H9 (cell line): ENCODE results near the gene CARMIL3. TPM values are rescaled to one million over a fixed set of nuclear protein-coding genes. Genes with fewer than 3 reads are reported as not detected.

Source experiments
- DNase-seq: peaks from one replicate; pipeline ENCODE4 v3.0.0-alpha.2; 2017
- H2AFZ ChIP-seq: one replicate; pipeline ENCODE4 v1.6.1; 2013; ENCODE audit warnings: mild to moderate bottlenecking, low read length, control low read depth, moderate library complexity
- H2AK5ac ChIP-seq: 2 replicates; pipeline ENCODE4 v1.6.1; 2013; ENCODE audit warnings: low read length, control low read depth, mixed read lengths; ENCODE audit not compliant: insufficient read length
- H2BK120ac ChIP-seq: one replicate; pipeline ENCODE4 v1.6.1; 2013; ENCODE audit warnings: low read depth, mild to moderate bottlenecking, low read length, control low read depth, inconsistent platforms; ENCODE audit not compliant: poor library complexity, severe bottlenecking
- H2BK12ac ChIP-seq: 2 replicates; pipeline ENCODE4 v1.6.1; 2013; ENCODE audit warnings: low read length, control low read depth, mixed read lengths, low read depth; ENCODE audit not compliant: insufficient read length
- H2BK15ac ChIP-seq: 2 replicates; pipeline ENCODE4 v1.6.1; 2013; ENCODE audit warnings: low read depth, low read length, control low read depth
- H2BK20ac ChIP-seq: one replicate; pipeline ENCODE4 v1.6.1; 2013; ENCODE audit warnings: low read depth, mild to moderate bottlenecking, low read length, control low read depth, inconsistent platforms; ENCODE audit not compliant: poor library complexity, severe bottlenecking
- H2BK5ac ChIP-seq: 2 replicates; pipeline ENCODE4 v1.6.1; 2013; ENCODE audit warnings: low read length, control low read depth, mixed read lengths; ENCODE audit not compliant: insufficient read length
- H3K14ac ChIP-seq: 2 replicates; pipeline ENCODE4 v1.6.1; 2013; ENCODE audit warnings: low read length, control low read depth; ENCODE audit not compliant: insufficient read depth
- H3K18ac ChIP-seq: 2 replicates; pipeline ENCODE4 v1.6.1; 2013; ENCODE audit warnings: low read depth, mild to moderate bottlenecking, mixed read lengths, low read length, control low read depth; ENCODE audit not compliant: insufficient read length
- H3K23ac ChIP-seq: 2 replicates; pipeline ENCODE4 v1.6.1; 2013; ENCODE audit warnings: low read length, control low read depth, mixed read lengths, low read depth; ENCODE audit not compliant: insufficient read length
- H3K23me2 ChIP-seq: 2 replicates; pipeline ENCODE4 v1.6.1; 2013; ENCODE audit warnings: low read depth, mild to moderate bottlenecking, mixed read lengths, low read length, control low read depth; ENCODE audit not compliant: insufficient read length, poor library complexity, severe bottlenecking
- H3K27ac ChIP-seq: 2 replicates; pipeline ENCODE4 v1.5.1; 2013; ENCODE audit warnings: low read length, control low read depth, mixed read lengths, low read depth; ENCODE audit not compliant: insufficient read length
- H3K27me3 ChIP-seq: 2 replicates; pipeline ENCODE4 v1.6.1; 2013; ENCODE audit warnings: low read length, control low read depth, inconsistent platforms; ENCODE audit not compliant: insufficient read depth
- H3K4ac ChIP-seq: 2 replicates; pipeline ENCODE4 v1.6.1; 2013; ENCODE audit warnings: low read depth, mild to moderate bottlenecking, control low read depth, inconsistent platforms, low read length, moderate library complexity
- H3K4me1 ChIP-seq: 2 replicates; pipeline ENCODE4 v1.6.1; 2013; ENCODE audit warnings: low read length, control low read depth, inconsistent platforms; ENCODE audit not compliant: insufficient read depth
- H3K4me2 ChIP-seq: 2 replicates; pipeline ENCODE4 v1.6.1; 2013; ENCODE audit warnings: low read length, control low read depth, mixed read lengths; ENCODE audit not compliant: insufficient read length, insufficient read depth
- H3K56ac ChIP-seq: 2 replicates; pipeline ENCODE4 v1.6.1; 2013; ENCODE audit warnings: low read depth, mild to moderate bottlenecking, mixed read lengths, low read length, control low read depth; ENCODE audit not compliant: insufficient read length
- H3K79me1 ChIP-seq: 2 replicates; pipeline ENCODE4 v1.6.1; 2013; ENCODE audit warnings: low read depth, mild to moderate bottlenecking, moderate library complexity, low read length, control low read depth, inconsistent platforms; ENCODE audit not compliant: insufficient read depth, poor library complexity, severe bottlenecking
- H3K79me2 ChIP-seq: 2 replicates; pipeline ENCODE4 v1.6.1; 2013; ENCODE audit warnings: low read length, control low read depth, inconsistent platforms; ENCODE audit not compliant: insufficient read depth
- H3K9ac ChIP-seq: 2 replicates; pipeline ENCODE4 v1.6.1; 2013; ENCODE audit warnings: low read length, control low read depth, mixed read lengths; ENCODE audit not compliant: insufficient read length; ENCODE audit errors: extremely low read depth
- H3K9me3 ChIP-seq: one replicate; pipeline ENCODE4 v1.6.1; 2013; ENCODE audit warnings: low read depth, low read length, inconsistent platforms; ENCODE audit not compliant: control insufficient read depth
- H3T11ph ChIP-seq: one replicate; pipeline ENCODE4 v1.6.1; 2013; ENCODE audit warnings: mild to moderate bottlenecking, low read length, control low read depth, inconsistent platforms
- H4K20me1 ChIP-seq: one replicate; pipeline ENCODE4 v1.6.1; 2013; ENCODE audit not compliant: control insufficient read depth, insufficient read length, insufficient read depth
- H4K5ac ChIP-seq: 2 replicates; pipeline ENCODE4 v1.6.1; 2013; ENCODE audit warnings: low read depth, mild to moderate bottlenecking, mixed read lengths, low read length, control low read depth; ENCODE audit not compliant: insufficient read length
- H4K8ac ChIP-seq: replicated peaks from 2 replicates; pipeline ENCODE4 v1.6.1; 2013; ENCODE audit warnings: low read length, control low read depth, mixed read lengths, low read depth; ENCODE audit not compliant: insufficient read length
- H4K91ac ChIP-seq: 2 replicates; pipeline ENCODE4 v1.6.1; 2013; ENCODE audit warnings: low read depth, mild to moderate bottlenecking, moderate library complexity, mixed read lengths, low read length, control low read depth; ENCODE audit not compliant: insufficient read length
- H3K27ac Mint-ChIP-seq, 3 experiments: 2 replicates in 2 of 3; 3 replicates in 1 of 3; pipeline ENCODE4 v1.8.0; 2020 to 2021; ENCODE audit warnings: mixed read lengths in 3 of 3, mild to moderate bottlenecking in 1 of 3, moderate library complexity in 1 of 3
- H3K27me3 Mint-ChIP-seq: 2 replicates; pipeline ENCODE4 v1.8.0; 2021; ENCODE audit warnings: low read depth, mild to moderate bottlenecking, moderate library complexity, mixed read lengths
- H3K36me3 Mint-ChIP-seq, 3 experiments: 2 replicates in 2 of 3; 3 replicates in 1 of 3; pipeline ENCODE4 v1.8.0; 2020 to 2021; ENCODE audit warnings: low read depth in 3 of 3, mixed read lengths in 3 of 3; ENCODE audit not compliant: insufficient read depth in 1 of 3
- H3K4me1 Mint-ChIP-seq, 2 experiments: 2 replicates each; pipeline ENCODE4 v1.8.0; 2020; ENCODE audit warnings: mixed read lengths in 2 of 2
- H3K4me3 Mint-ChIP-seq, 2 experiments: 2 replicates in 1 of 2; 3 replicates in 1 of 2; pipeline ENCODE4 v1.8.0; 2020 to 2021; ENCODE audit warnings: mild to moderate bottlenecking in 2 of 2, mixed read lengths in 2 of 2, moderate library complexity in 1 of 2
- H3K9me3 Mint-ChIP-seq, 2 experiments: 2 replicates in 1 of 2; 3 replicates in 1 of 2; pipeline ENCODE4 v1.8.0; 2020; ENCODE audit warnings: mild to moderate bottlenecking in 2 of 2, mixed read lengths in 2 of 2, moderate library complexity in 1 of 2
- CTCF ChIP-seq: fragments of 200-600 bp; sonication (generic); conservative IDR thresholded peaks from 3 replicates; pipeline ENCODE4 v1.8.0; 2021; ENCODE audit warnings: antibody characterized with exemption, mild to moderate bottlenecking
- WGBS: extraction: QIAGEN DNeasy Blood & Tissue Kit; methylation state at CpG from one replicate; pipeline ENCODE4 v1.1.7; 2013; ENCODE audit warnings: missing lambda C conversion rate, low lambda C conversion rate, mixed read lengths; ENCODE audit not compliant: insufficient read length; ENCODE audit errors: extremely low coverage; 5-methylcytosine and 5-hydroxymethylcytosine counted together
- total RNA-seq: library from RNA; stranded (reverse); gene quantifications from 2 replicates; pipeline ENCODE4 v1.2.1, GENCODE V29; 2021

The CARMIL3 gene
- total RNA-seq, 1 experiment from 2014 or later = 5.8 TPM

GRCh38 chr14:24071836-24072430, 20.1 kb downstream of the CARMIL3 start:
- Mint-ChIP-seq H3K4me3 (no peak overlapping the region; a peak in 1 of 5 replicates), H3K36me3 (no peaks in the 10 kb centered on the region), H3K9me3 (no peaks in the 10 kb centered on the region), H3K27me3 (no peaks in the 10 kb centered on the region; the same call in none of the 2 replicates), H3K27ac (peak overlapping the region in 1 of 3 experiments; percentile 40; a peak in 1 of 7 replicates), H3K4me1 (peaks cover 5 to 11% of the 10 kb centered on the region in 2 experiments; a peak in 2 of 4 replicates)
- Histone ChIP-seq H3K79me2 (no peaks in the 10 kb centered on the region), H3K9me3 (no peaks in the 10 kb centered on the region), H3K4me1 (no peaks in the 10 kb centered on the region), H2BK12ac (no peak overlapping the region), H2BK5ac (no peak overlapping the region), H3T11ph (no peak overlapping the region), H3K56ac (no peak overlapping the region), H3K14ac (no peak overlapping the region), H2BK20ac (no peak overlapping the region), H2BK120ac (no peak overlapping the region), H3K4ac (no peak overlapping the region), H3K18ac (no peak overlapping the region), H2BK15ac (no peak overlapping the region), H2AFZ (no peak overlapping the region), H3K27ac (no peak overlapping the region), H4K5ac (no peak overlapping the region), H4K20me1 (no peaks in the 10 kb centered on the region), H3K9ac (no peak overlapping the region), H4K8ac (no peak overlapping the region), H3K23ac (no peak overlapping the region), H2AK5ac (no peak overlapping the region), H4K91ac (no peak overlapping the region), H3K23me2 (no peaks in the 10 kb centered on the region), H3K4me2 (no peak overlapping the region), H3K27me3 (no peaks in the 10 kb centered on the region), H3K79me1 (no peaks in the 10 kb centered on the region)
- no peak for TF ChIP-seq CTCF
- no peak for DNase-seq
- no CpG with 5 or more reads among the region's 12 CpGs for WGBS
